SU-DHL-6 (cell line): ENCODE data around the gene TNS1.
"Not testable (repeated sequence)": the region's sequence is repeated elsewhere in the genome, so short reads cannot be mapped to it uniquely, and the experiment has no call there.

Source experiments
- EZH2phosphoT487 ChIP-seq: fragments of 200-600 bp; sonication (generic), shearing (Covaris generic); conservative IDR thresholded peaks from 2 replicates; pipeline ENCODE4 v1.6.1; 2018; ENCODE audit warnings: mild to moderate bottlenecking, antibody characterized with exemption, low read length, moderate library complexity, mixed read lengths
- TF ChIP-seq, protein P1 (sequence below): fragments of 200-600 bp; sonication (generic); IDR thresholded peaks from one replicate; pipeline ENCODE4 v1.5.1; 2017; ENCODE audit warnings: antibody characterized with exemption, mild to moderate bottlenecking, low read length, moderate library complexity; ENCODE audit not compliant: insufficient read depth, poor library complexity, severe bottlenecking

GRCh38 chr2:217808967-217809366 is 193.8 kb downstream of the TNS1 start:
- TF ChIP-seq, protein P1, sequence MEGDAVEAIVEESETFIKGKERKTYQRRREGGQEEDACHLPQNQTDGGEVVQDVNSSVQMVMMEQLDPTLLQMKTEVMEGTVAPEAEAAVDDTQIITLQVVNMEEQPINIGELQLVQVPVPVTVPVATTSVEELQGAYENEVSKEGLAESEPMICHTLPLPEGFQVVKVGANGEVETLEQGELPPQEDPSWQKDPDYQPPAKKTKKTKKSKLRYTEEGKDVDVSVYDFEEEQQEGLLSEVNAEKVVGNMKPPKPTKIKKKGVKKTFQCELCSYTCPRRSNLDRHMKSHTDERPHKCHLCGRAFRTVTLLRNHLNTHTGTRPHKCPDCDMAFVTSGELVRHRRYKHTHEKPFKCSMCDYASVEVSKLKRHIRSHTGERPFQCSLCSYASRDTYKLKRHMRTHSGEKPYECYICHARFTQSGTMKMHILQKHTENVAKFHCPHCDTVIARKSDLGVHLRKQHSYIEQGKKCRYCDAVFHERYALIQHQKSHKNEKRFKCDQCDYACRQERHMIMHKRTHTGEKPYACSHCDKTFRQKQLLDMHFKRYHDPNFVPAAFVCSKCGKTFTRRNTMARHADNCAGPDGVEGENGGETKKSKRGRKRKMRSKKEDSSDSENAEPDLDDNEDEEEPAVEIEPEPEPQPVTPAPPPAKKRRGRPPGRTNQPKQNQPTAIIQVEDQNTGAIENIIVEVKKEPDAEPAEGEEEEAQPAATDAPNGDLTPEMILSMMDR, result not testable (repeated sequence)
- TF ChIP-seq EZH2phosphoT487, result not testable (repeated sequence)
